ENCODE measurements around the gene IGSF6. TPM values are rescaled to one million over a fixed set of nuclear protein-coding genes. Genes with fewer than 3 reads are reported as not detected.
A peak's percentile ranks its signal among the peaks of the same experiment; 100 is the strongest.

IGSF6 gene
- total RNA-seq, 6 donors from 2014 or later: 7.0 to 74.0 (median 17.7) TPM

DNA sequence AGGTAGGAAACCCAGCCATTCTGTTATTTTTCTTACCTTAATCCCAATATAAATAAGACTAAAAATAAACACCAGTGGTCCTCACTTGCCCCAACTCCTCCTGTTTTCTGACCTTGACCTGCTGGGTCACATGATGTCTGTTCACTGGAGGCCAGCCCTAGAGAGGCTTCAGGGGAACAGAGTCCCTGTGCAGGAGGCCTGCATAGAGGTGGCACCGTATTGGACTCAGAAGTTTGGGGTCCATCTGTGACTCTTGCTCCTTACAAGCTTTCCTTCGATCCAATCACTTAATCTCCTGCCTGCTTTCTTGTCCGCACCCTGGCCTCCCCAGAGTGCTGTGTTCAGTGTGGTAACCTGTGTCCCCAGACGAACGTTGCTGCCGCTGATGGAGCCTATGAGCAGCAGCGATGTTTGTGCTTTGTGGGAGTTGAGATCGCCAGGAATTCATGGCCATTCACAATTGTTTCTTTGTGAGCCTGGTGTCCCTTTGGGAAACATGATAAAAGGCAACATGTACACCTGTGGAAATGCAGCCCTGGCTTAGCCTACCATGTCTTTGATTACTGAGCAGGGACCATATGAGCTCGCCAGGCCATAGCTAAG lies 4.7 kb downstream of the IGSF6 start:
- no peak for DNase-seq
- no peak overlapping the region for H3K4me3 ChIP-seq
- H3K4me1 ChIP-seq: peaks cover 18 to 42% (median 24%) of the 10 kb centered on the region in 4 donors
- WGBS, 2 donors: 93 to 94% methylated on average over 9 of the region's 9 CpGs
- ATAC-seq (ENCODE audit: low FRiP score in 2 of 2): no peak
- no peak for TF ChIP-seq POLR2A (IDR thresholded peaks at IDR 0.05)
- no peak for TF ChIP-seq EP300 (IDR thresholded peaks at IDR 0.05)
- no peak for TF ChIP-seq CTCF (IDR thresholded peaks at IDR 0.05)
- no peak for TF ChIP-seq POLR2AphosphoS5 (IDR thresholded peaks at IDR 0.05)
- peak overlapping the region in 3 of 4 donors; percentile 66 to 71 (median 66) for H3K27ac ChIP-seq
- H3K9me3 ChIP-seq: no peaks in the 10 kb centered on the region
- H3K36me3 ChIP-seq: no peaks in the 10 kb centered on the region
- H3K27me3 ChIP-seq: no peaks in the 10 kb centered on the region

DNA sequence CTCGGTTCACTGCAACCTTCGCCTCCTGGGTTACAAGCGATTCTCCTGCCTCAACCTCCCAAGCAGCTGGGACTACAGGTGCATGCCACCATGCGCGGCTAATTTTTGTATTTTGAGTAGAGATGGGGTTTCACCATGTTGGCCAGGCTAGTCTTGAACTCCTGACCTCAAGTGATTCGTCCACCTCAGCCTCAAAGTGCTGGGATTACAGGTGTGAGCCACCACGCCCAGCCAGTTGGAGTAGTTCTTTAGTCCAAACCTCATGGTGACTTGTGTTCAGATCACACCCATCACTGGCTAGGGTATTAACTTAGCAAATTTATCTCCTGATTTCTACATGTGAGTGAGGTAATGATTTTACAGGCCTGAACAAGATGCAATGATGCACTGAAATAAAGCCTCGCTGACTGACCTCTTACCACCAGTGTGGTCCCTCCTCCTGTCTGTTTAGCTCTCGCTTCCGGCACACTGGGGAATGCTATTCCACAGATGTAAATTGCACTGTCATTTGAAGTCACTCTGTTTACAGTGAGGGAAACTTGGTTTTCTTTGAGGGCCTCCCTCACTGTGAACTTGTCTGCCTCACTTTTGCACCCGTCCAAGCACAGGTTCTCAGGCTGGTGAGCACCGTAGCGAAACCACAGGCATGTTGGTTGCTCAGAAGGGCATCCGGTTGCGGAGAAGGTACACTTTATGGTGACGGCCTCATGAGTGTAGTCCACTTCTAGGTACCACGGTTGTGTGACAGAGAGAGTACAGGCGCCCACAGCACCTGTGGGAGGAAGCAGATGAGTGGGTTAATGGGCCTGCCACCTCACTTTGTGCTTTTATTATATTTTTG lies 5.5 kb downstream of the IGSF6 start:
- peak overlapping the region; percentile 9 to 76 (median 68) for H3K27ac ChIP-seq
- ATAC-seq (ENCODE audit: low FRiP score in 2 of 2): peak in 1 of 2 donors; percentile 21
- peaks cover 18 to 42% (median 24%) of the 10 kb centered on the region in 4 donors for H3K4me1 ChIP-seq

DNA sequence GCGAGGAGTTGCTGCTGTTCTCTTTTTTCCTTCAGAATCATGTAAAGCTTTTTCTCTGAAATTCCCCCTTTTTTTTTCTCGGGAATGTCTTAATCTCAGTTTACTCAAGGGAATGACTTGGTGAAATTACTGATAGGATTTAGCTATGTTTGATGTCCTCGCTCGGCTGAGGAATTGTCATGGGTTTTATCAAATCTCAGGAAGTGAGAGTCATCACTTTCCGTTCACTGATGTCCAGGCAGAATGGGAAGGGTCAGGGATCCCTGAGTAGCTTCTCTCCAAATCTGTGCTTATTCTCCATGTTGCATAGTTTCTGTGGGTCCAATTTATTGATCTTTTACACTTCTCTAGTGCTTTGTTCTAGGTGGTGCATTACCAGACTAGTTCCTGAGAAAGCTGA lies 6.3 kb downstream of the IGSF6 start:
- ATAC-seq (ENCODE audit: low FRiP score in 2 of 2): no peak
- Histone ChIP-seq H3K4me1 (peaks cover 18 to 42% (median 24%) of the 10 kb centered on the region in 4 donors), H3K36me3 (no peaks in the 10 kb centered on the region), H3K27ac (peak overlapping the region; percentile 9 to 76 (median 68)), H3K4me3 (peak overlapping the region in 2 of 4 donors; percentile 32), H3K27me3 (no peaks in the 10 kb centered on the region), H3K9me3 (no peaks in the 10 kb centered on the region)
- TF ChIP-seq POLR2AphosphoS5 (IDR thresholded peaks at IDR 0.05): no peak
- no peak for TF ChIP-seq EP300 (IDR thresholded peaks at IDR 0.05)
- no peak for TF ChIP-seq POLR2A (IDR thresholded peaks at IDR 0.05)
- TF ChIP-seq CTCF (IDR thresholded peaks at IDR 0.05): no peak
- WGBS, 2 donors: 51 to 62% methylated on average over 5 of the region's 5 CpGs
- DNase-seq: no peak

More for the DNA sequence above, 5.5 kb downstream of the IGSF6 start:
- Histone ChIP-seq H3K9me3 (no peaks in the 10 kb centered on the region), H3K4me3 (no peak overlapping the region), H3K27me3 (no peaks in the 10 kb centered on the region), H3K36me3 (no peaks in the 10 kb centered on the region)
- TF ChIP-seq EP300 (IDR thresholded peaks at IDR 0.05): no peak
- no peak for TF ChIP-seq CTCF (IDR thresholded peaks at IDR 0.05)
- TF ChIP-seq POLR2A (IDR thresholded peaks at IDR 0.05): no peak
- no peak for TF ChIP-seq POLR2AphosphoS5 (IDR thresholded peaks at IDR 0.05)
- peak in 1 of 2 donors; percentile 33 for DNase-seq
- WGBS, 2 donors: 88 to 91% methylated on average over 17 to 18 of the region's 18 CpGs

GRCh38 chr16:21645261-21645721 lies 7.1 kb downstream of the IGSF6 start:
- Histone ChIP-seq H3K27me3 (no peaks in the 10 kb centered on the region), H3K36me3 (no peaks in the 10 kb centered on the region), H3K27ac (peak overlapping the region; percentile 58 to 76 (median 68)), H3K4me1 (peaks cover 18 to 42% (median 24%) of the 10 kb centered on the region in 4 donors), H3K4me3 (peak overlapping the region in 3 of 4 donors; percentile 16 to 32 (median 32)), H3K9me3 (no peaks in the 10 kb centered on the region)
- TF ChIP-seq POLR2AphosphoS5 (IDR thresholded peaks at IDR 0.05) (no peak), CTCF (IDR thresholded peaks at IDR 0.05) (no peak), EP300 (IDR thresholded peaks at IDR 0.05) (no peak), POLR2A (IDR thresholded peaks at IDR 0.05) (no peak)
- 58 to 76% methylated on average over 9 of the region's 9 CpGs for WGBS, 2 donors
- peak in 1 of 2 donors; percentile 71 for ATAC-seq (ENCODE audit: low FRiP score in 2 of 2)
- no peak for DNase-seq
